SH-SY5Y (cell line): Measurements from ENCODE around the gene EFCAB6.

Experiments used
- GATA2 ChIP-seq: IDR thresholded peaks from 2 replicates; pipeline ENCODE4 v1.6.1; 2011; ENCODE audit warnings: mild to moderate bottlenecking, low read depth, low read length
- GATA3 ChIP-seq: IDR thresholded peaks from 2 replicates; pipeline ENCODE4 v1.6.1; 2011; ENCODE audit warnings: low read depth, mild to moderate bottlenecking, low read length, moderate library complexity

EFCAB6 gene

GRCh38 chr22:43582394-43582793 lies 229.7 kb downstream of the EFCAB6 start:
- TF ChIP-seq GATA3 (no peak), GATA2 (no peak)

GRCh38 chr22:43580271-43580750 lies 231.8 kb downstream of the EFCAB6 start:
- no peak for TF ChIP-seq GATA2
- no peak for TF ChIP-seq GATA3

- TF ChIP-seq GATA3: no peak
- TF ChIP-seq GATA2: no peak
These were observed 237.4 kb downstream of the EFCAB6 start for GRCh38 chr22:43574738-43575137.

GRCh38 chr22:43572710-43573109 lies 239.4 kb downstream of the EFCAB6 start:
- no peak for TF ChIP-seq GATA2
- TF ChIP-seq GATA3: no peak

- TF ChIP-seq GATA3: no peak
These were observed 240.9 kb downstream of the EFCAB6 start for GRCh38 chr22:43571181-43571580.

- TF ChIP-seq GATA3: no peak
- no peak for TF ChIP-seq GATA2
These were observed 241.5 kb downstream of the EFCAB6 start for GRCh38 chr22:43570531-43571165.

- TF ChIP-seq GATA3 (no peak), GATA2 (no peak)
These were observed 243.0 kb downstream of the EFCAB6 start for GRCh38 chr22:43569111-43569510.

- TF ChIP-seq GATA2 (no peak), GATA3 (no peak)
These were observed 244.3 kb downstream of the EFCAB6 start for GRCh38 chr22:43567691-43568324.

- TF ChIP-seq GATA3 (no peak), GATA2 (no peak)
These were observed 245.4 kb downstream of the EFCAB6 start for GRCh38 chr22:43566561-43567332.

- TF ChIP-seq GATA3 (no peak), GATA2 (no peak)
These were observed 246.1 kb downstream of the EFCAB6 start for GRCh38 chr22:43566021-43566420.

GRCh38 chr22:43564859-43565258 lies 247.2 kb downstream of the EFCAB6 start:
- TF ChIP-seq GATA2 (no peak), GATA3 (no peak)

GRCh38 chr22:43563571-43563970 lies 248.5 kb downstream of the EFCAB6 start:
- TF ChIP-seq GATA2 (no peak), GATA3 (no peak)

GRCh38 chr22:43562843-43563242 lies 249.3 kb downstream of the EFCAB6 start:
- TF ChIP-seq GATA3 (no peak), GATA2 (no peak)

- TF ChIP-seq GATA2 (peak; percentile 46), GATA3 (no peak)
These were observed 250.5 kb downstream of the EFCAB6 start for GRCh38 chr22:43561415-43562178.
